Measurements from ENCODE around the gene KLHL2.
"Not testable (repeated sequence)": the region's sequence is repeated elsewhere in the genome, so short reads cannot be mapped to it uniquely, and the experiment has no call there.

KLHL2 gene, protein sequence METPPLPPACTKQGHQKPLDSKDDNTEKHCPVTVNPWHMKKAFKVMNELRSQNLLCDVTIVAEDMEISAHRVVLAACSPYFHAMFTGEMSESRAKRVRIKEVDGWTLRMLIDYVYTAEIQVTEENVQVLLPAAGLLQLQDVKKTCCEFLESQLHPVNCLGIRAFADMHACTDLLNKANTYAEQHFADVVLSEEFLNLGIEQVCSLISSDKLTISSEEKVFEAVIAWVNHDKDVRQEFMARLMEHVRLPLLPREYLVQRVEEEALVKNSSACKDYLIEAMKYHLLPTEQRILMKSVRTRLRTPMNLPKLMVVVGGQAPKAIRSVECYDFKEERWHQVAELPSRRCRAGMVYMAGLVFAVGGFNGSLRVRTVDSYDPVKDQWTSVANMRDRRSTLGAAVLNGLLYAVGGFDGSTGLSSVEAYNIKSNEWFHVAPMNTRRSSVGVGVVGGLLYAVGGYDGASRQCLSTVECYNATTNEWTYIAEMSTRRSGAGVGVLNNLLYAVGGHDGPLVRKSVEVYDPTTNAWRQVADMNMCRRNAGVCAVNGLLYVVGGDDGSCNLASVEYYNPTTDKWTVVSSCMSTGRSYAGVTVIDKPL

DNA sequence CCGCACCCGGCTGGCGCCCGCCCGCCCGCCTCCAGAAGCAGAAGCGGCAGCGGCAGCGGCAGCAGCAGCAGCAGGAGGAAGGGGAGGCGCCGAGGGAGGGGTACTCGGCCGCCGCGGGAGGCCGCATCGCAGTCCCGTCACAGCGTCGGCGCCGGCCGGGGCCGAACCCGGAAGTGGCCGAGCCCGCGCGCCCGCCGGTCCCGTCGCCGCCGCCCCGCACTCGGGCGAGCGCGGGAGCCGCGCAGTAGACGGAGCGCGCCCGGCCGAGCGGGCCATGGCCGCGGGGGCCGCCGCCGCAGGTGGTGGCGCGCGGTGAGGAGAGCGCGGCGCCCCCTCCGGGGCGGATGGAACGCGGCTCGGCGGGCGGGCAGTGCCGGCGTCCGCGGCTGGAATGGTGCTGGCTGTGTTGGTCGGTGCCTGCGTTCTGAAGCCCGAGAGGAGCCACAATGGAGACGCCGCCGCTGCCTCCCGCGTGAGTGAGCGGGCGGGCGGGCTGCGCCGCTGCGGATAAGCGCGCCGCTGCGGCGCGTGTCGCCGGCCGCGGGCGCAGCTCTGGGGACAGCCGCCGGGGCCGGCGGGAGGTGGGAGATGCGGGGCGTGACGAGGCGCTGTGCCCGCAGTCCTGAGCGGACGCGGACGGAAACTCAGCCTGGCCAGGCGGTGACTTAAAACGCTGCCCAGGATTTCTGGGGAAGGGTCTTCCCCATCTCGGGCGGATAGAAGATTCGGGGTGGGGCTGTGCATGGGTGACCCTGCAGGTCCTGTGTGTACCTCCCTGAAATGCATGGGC lies at the start of gene KLHL2:
Gene KLHL2, plus strand, starts transcription at position 131 of the 790 bp plus-strand sequence. Its CDS starts 316 bp downstream, at position 447.
- DNase-seq (ENCODE audit: low spot score) = peak; percentile 75

DNA sequence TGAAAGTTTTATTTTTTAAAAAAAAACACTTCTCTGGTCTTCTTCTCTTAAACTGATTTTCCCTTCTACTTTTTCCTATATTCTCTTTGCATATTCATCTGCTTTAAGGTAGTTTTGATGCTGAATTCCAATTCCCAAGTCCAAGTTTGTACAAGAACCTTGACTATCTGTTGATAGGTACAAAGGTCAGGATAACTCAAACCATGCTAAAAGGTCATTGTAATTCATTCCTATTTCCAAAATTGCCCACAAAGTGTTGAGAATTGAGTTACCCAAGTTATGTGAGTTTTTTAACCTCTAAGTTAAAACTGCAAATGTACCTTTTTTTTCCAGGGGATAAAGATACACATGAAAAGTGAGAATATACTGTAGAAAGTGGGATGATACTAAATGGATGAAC lies 48.6 kb upstream of the KLHL2 start:
- no peak for DNase-seq (ENCODE audit: low spot score)

DNA sequence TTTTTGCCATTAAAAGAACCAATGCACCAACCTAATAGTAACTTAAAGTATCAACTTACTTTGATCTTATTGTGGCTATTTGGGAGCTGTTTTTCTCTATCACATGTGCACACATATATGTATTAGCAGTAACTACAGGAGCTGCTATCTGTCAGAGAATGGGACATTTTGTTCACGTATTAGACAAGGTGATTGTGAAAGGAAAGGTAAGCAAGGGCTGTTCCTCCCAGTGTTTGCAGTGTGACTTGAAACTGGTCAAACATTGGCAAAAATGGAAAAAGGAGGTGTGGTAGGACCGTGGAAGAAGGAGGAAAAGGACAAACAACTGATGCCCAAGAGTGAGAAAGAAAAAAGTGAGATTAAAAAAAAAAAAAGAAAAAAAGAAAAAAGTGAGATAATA lies 43.1 kb upstream of the KLHL2 start:
- DNase-seq (ENCODE audit: low spot score) = no peak

DNA sequence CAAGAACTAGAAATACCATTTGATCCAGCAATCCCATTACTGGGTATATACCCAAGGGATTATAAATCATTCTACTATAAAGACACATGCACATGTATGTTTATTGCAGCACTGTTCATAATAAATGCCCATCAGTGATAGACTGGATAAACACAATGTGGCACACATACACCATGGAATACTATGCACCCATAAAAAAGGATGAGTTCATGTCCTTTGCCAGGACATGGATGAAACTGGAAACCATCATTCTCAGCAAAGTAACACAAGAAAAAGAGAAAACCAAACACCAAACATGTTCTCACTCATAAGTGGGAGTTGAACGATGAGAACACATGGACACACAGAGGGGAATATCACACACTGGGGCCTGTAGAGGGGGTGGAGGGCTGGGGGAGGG lies 40.5 kb upstream of the KLHL2 start:
- DNase-seq (ENCODE audit: low spot score) = not testable (repeated sequence)

DNA sequence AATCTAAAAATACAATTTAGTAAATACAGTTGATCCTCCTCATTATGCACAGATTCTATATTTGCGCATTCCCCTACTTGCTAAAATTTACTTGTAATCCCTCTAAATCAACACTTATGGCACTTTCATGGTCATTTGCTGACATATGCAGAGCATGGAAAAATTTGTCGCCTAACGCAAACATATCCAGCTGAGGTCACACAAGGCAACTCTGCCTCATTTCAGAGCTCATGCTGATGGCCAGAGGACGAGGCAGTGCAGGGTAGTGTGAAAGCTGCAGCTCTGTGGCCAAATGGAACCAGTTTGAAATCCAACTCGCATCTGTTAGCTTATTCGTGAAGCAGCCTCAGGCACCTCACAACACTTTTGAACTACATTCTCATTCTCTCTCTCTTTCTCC lies 39.7 kb upstream of the KLHL2 start:
- DNase-seq (ENCODE audit: low spot score) = no peak

DNA sequence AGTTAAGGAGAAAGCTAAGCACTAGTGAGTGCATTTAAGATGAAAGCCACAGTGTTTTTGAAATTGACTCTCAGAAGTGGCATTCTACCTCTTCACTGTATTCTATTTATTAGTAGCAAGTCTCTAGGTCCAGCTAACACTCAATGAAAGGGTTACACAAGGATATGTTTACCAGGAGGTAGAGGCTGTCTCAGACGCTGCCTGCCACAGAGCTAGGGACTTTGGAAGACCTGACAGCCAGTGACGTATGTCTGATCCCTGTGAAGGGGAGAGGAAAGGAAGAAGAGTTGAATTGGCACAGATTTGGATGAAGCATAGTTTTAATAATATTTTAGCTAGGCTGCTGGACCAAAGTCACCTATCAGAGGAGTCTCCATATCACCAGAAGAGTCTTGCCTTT lies 36.5 kb upstream of the KLHL2 start:
- no peak for DNase-seq (ENCODE audit: low spot score)

DNA sequence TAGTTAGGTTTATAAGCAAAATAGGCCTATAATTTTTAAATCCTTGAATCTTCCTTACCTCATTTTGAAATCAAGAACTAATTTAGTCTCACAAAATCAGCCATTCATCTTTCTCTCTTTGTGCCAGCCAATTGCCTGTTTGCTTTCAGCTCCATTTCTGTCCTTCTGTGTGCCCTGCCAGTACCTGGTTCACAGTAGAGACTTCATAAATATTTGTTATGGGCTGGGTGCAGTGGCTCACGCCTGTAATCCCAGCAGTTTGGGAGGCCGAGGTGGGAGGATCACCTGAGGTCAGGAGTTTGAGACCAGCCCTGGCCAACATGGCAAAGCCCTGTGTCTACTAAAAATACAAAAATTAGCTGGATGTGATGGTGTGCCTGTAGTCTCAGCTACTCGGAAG lies 31.9 kb upstream of the KLHL2 start:
- not testable (repeated sequence) for DNase-seq (ENCODE audit: low spot score)

DNA sequence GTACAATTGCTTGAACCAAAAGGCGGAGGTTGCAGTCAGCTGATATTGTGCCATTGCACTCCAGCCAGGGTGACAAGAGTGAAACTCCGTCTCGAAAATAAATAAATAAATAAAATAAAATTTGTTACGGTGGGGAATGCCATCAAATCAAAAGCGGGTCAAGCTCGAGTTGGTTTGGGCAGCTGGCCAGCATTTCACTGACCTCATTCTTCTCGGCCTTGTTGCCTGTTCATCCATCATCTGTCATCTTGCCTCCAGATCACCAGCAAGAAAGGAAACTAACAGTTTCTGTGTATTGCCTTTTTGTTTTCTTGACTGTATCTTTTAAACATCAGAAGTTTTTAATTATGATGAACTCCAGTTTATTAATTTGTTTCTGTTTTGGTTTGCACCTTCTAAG lies 31.5 kb upstream of the KLHL2 start:
- no peak for DNase-seq (ENCODE audit: low spot score)

DNA sequence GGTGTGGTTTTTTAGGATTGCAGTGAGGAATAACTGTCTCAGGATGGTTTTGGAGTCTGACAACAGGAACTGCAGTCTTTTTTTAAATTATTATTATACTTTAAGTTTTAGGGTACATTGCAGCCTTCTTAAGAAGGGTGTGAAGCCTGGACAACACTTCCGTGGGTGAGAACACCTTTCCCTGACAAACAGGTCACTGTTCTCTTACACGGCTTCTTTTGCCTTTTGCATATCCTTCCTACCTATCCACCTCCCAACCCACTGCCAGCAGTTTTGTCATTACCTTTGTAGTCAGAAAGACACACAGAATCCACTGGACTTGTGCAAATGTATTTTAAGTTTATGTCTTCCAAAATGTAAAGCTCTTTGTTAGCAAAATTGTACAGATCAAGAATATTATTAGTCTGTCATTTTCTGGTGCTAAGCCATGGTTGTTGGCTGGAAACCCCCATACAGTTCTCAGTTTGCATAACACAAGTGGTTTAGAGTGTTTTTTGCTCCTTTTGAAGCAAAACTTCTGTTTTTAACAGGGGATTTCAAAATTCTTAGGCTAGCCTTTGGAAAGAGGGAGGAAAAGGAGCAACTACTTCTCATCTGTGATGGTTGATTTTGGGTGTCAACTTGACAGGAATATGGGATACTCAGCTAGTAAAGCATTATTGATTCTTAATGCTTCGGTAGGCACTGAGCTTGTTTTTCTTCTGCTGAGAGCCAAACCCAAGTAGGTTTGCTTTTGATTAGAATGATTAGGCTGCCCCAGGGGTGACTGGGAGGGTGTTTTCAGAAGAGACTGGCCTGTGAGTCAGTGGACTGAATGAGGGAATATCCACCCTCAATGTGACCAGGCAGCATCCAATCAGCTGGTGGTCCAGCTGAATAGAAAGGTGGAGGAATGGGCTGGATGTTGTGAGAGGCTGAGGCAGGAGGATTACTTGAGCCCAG lies 29.4 kb upstream of the KLHL2 start:
- no peak for DNase-seq (ENCODE audit: low spot score)

DNA sequence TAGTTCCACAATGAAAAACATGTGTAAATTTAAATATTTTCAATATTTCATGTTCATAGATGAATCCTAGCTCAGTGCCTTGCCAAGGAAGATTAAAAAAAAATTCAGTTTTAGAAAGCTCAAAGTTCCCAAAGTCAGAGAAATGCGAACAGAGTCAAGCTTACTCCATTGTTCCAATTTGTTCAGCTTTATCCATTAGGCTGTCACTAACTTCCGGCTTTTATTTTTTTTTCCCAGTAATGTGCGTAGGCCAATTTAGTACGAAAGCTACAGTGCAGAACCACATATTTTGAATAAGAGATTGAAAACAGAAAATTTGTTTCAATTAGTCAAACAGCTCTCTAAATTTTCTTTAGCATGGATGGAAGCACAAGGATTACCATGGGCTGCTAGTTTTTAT lies 23.1 kb upstream of the KLHL2 start:
- no peak for DNase-seq (ENCODE audit: low spot score)

DNA sequence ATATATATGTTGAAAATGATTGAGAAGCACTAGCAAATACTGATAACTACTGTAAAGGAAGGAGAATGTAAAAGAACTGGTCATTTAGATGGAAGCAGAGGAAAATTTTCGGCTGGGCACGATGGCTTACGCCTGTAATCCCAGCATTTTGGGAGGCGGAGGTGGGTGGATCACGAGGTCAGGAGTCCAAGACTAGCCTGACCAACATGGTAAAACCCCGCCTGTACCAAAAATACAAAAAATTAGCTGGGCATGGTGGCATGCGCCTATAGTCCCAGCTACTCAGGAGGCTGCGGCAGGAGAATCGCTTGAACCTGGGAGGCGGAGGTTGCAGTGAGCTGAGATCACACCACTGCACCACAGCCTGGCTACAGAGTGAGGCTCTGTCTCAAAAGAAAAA lies 22.4 kb upstream of the KLHL2 start:
- DNase-seq (ENCODE audit: low spot score) = not testable (repeated sequence)

DNA sequence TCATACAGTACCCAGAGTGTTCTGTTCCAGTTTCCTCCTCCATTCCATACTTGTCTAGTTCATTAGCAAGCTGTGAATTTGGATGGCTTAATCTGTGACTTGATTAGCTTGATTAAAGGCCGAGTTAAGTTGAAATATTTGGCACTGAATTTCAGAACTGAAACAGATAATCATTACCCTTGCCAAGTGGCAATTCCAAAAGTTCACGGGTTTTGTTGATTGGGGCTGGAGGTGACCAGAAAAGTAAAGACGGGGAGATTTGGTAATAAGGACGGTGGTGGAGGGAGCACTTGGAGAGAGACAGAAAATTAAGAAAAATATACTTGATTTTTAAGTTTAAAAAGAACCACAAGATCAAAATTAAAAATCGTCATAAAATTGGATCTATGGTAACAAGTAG lies 21.9 kb upstream of the KLHL2 start:
- DNase-seq (ENCODE audit: low spot score) = no peak

DNA sequence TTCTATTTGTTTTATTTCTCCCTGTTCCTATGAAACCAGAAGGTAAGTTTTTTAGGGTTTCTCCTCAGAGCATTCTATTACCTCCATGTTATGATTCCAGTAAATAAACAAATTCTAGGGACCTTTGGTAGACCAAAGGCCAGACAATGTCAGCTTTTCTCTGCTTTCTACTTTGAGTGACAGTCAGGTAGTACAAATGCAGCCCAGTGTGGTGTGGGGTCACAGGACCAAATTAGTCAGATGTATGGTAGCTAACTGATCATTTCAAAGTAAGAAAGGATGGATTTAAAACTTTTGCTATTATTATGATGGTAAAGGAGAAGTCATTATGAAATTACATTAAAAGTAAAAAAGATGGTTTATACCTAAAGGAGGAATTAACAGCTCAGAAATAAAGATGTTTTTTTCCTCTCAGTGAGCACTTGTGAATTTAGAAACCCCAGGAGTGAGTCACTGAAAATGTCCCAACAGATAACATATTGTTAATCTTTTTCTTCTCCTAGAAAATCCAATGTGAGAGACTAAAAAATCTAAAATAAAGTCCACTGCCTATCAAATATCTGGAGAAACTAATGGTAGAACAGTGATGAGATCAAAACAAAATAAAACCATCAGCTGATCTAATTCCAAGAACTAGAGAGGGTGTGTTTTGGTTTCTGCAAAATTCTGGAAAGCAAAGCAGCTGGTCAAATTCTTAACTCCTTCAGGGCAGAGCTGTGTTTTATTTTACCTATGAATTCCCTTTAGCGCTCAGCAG lies 16.6 kb upstream of the KLHL2 start:
- no peak for DNase-seq (ENCODE audit: low spot score)

DNA sequence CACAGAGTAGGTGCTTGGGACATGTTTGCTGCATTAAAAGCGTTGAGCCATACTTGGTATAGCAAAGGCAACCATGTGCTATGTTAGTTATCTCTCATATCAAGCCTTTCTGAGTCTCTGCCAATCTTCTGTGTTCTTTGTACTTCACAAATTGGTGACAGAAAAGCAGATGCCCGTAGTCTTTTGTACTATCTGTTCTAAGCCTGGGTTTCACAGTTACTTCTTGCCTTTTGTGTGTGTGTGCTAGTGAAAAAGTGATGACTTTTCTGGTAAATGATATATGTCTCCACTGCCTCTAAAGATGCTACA lies 16.1 kb upstream of the KLHL2 start:
- no peak for DNase-seq (ENCODE audit: low spot score)

DNA sequence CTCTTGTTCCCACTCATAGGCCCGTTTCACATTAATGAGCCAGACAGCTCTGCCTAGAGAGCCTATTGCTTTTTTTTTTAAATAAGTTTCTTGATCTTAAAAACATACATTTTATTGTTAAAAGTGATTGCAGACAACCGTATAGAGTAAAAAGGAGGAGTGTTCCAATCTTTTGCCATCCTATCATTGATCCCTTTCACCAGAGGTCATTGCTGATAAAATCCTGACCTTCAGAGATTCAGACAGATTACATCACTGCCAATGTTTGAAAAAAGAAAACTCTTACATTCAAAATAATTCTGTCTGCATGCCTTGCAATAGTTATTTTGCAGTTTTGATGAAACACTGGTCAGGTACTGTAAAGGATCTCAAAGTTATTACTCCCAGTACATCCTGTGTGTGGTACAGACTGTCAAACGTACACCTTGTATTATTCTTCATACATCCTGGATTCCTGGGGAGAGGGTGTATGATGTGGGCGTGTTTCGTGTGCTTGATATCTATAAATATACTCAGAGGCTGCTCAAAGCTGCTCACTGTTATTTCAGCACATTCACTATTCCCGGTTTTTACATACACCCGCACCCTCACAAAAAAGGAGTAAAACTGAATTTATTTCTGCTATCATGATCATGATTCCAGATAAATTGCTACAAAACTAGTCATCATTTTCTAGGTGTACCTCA lies 15.4 kb upstream of the KLHL2 start:
- no peak for DNase-seq (ENCODE audit: low spot score)

DNA sequence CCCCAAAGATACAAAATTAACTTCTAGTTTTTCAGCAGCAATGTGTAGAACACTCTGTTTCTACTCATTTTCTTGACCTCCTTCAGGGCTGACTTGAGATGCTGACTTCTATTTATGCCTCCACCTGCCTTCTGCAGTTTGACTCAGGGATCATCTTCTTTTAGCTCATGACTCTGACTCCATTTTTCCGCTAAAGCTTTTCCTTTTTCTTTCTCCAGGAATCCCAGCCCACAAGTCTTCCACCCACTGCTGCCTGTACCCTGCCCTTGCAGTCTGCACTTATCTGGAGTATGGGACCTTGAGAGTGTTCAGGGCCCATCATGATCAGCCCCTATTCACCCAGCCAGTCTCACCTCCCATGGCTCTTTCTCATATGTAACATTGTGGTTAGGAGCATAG lies 14.9 kb upstream of the KLHL2 start:
- no peak for DNase-seq (ENCODE audit: low spot score)

DNA sequence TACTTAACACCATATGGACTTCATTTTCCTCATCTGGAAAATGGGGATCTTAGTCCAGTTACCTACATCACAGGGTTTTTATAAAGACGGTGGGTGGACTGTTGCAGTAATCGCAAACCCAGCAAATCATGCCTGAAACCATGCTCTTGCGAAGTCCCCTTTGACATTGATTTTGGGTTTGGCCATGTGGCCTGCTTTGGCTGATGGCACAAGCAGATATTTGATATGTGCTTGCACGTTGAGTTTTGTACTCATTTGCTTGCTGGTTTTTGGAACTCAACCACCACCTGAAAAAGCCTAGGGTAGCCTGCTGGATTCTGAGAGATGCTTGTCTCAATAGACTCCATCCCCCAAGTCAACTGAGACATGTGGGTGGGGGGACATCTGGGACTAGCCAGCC lies 14.4 kb upstream of the KLHL2 start:
- DNase-seq (ENCODE audit: low spot score) = no peak

DNA sequence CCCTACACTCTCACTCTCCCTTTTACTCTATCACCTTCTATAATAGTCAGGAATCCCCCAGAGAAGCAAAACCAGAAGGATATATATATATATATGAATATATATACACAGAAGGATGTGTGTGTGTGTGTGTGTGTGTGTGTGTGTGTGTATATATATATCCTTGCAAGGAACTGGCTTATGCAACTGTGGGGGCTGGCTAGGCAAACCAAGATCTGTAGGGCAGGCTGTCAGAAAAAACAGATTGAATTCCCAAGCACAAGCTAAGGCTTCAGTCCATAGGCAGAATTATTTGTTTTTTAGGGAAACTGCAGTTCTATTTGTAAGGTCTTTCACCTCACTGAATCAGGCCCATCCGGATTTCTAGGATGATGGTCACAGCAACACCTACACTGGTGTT lies 13.0 kb upstream of the KLHL2 start:
- DNase-seq (ENCODE audit: low spot score) = no peak

DNA sequence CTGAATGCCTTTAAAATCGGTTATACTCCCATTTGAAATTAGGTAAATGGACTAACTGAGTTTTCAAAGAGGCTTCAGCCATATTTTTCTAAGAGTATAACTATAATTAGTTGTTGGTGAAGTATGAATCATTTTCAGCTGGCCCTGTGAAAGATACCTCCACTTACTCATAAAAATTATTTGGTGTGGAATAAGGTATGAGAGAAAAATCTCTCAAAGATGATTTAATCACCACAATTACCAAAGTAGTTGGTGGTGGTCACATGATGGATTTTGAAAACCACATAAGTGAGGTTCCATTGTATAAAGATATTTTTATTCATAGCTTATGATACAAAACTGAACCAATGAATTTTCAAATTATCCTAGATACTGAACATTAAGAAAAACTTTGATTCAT lies 9.0 kb upstream of the KLHL2 start:
- no peak for DNase-seq (ENCODE audit: low spot score)

DNA sequence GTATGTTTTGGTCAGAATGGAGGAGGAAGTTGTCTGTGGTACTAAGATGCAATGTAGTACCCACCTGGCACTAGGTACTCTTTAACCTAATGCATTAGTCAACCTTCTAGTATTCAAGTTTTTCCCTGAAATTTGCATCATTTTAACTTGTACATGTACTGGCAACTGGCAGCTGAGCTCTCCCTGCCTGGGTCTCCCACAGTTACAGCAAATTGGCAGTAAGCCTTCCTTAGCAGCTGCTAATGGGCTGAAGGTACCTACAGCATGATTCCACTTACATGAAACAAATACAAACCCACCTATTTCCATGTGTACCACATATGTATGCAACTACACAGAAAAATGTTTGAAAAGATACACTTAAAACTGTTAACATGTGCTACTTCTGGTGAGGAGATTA lies 8.1 kb upstream of the KLHL2 start:
- DNase-seq (ENCODE audit: low spot score) = no peak

DNA sequence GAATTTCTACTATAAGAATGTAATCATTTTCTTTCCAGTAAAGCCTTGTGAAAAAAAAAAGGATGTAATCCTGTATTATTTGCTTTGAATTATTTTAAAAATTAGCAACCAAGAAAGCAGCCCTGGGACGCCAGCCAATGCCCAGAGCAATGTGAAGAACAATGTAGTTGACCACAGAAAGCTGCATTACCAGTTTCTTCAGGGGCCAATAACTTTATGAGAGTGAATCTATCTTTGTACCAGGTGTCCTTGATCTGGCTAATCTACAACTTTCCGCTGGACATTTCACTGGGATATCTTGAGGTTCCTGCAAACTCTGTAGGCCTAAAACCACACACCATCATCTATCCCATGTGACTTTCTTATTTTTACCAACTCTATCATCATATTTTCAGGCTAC lies 7.6 kb upstream of the KLHL2 start:
- DNase-seq (ENCODE audit: low spot score) = no peak

Measured in hepatic stellate cell (primary cell).